Measurements from ENCODE around the gene LRRC74A.

LRRC74A gene

DNA sequence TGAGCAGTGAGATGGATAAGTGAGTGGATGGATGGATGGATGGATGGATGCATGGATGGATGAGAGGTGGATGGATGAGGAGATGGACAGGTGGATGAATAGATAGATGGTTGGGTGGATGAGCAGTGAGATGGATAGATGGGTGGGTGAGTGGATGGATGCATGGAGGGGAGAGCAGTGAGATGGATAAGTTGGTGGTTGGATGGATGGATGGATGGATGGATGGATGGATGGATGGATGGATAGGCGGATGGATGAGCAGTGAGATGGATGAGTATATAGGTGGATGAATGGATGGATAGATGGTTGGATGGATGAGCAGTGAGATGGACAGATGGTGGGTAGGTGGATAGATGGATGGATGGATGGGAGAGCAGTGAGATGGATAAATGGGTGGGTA, 30.6 kb downstream of the LRRC74A start:
- TF ChIP-seq, protein P1, sequence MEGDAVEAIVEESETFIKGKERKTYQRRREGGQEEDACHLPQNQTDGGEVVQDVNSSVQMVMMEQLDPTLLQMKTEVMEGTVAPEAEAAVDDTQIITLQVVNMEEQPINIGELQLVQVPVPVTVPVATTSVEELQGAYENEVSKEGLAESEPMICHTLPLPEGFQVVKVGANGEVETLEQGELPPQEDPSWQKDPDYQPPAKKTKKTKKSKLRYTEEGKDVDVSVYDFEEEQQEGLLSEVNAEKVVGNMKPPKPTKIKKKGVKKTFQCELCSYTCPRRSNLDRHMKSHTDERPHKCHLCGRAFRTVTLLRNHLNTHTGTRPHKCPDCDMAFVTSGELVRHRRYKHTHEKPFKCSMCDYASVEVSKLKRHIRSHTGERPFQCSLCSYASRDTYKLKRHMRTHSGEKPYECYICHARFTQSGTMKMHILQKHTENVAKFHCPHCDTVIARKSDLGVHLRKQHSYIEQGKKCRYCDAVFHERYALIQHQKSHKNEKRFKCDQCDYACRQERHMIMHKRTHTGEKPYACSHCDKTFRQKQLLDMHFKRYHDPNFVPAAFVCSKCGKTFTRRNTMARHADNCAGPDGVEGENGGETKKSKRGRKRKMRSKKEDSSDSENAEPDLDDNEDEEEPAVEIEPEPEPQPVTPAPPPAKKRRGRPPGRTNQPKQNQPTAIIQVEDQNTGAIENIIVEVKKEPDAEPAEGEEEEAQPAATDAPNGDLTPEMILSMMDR (IDR thresholded peaks at IDR 0.05; ENCODE audit: extremely low read depth, insufficient read depth, missing control alignments): no peak
- DNase-seq (ENCODE audit: low spot score): no peak
- in situ Hi-C loops (cut with MboI; ENCODE audit: low pct_unique_long_range_greater_than_20kb, low sequenced_read_pairs, unreplicated experiment): no loop called here

DNA sequence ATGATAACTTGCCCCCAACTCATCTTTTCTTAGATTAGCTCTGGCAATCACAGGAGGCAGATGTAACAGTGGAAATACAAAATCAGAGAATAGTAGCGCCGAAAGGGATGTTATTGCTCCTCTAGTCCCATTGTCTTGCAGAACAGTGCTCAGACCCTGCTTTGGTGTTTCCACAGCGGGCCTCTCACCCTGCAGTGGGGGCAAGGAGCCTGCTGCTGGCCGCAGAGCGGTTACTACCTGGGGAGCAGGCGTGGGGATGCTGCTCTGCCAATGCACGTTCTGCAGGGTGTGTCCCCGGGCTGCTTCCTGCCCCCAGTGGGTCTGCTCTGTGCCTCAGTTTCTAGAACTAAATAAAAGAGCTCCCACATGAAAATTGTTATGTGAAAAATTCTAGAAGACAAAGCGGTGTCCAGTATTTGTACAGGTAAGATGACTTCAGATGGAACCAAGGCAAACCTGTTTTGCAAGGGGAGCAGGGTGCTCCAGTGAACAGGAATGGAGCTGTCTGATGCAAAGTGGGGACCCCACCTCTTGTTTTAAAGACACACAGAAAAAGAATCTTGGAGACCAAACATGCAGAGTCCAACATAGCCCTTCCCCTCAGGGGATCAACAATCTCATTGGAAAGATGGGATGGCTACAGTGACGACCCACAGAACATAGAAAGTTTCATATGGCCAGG, 35.5 kb downstream of the LRRC74A start:
- DNase-seq (ENCODE audit: low spot score): no peak
- TF ChIP-seq, protein P1 (IDR thresholded peaks at IDR 0.05; ENCODE audit: extremely low read depth, insufficient read depth, missing control alignments): no peak

DNA sequence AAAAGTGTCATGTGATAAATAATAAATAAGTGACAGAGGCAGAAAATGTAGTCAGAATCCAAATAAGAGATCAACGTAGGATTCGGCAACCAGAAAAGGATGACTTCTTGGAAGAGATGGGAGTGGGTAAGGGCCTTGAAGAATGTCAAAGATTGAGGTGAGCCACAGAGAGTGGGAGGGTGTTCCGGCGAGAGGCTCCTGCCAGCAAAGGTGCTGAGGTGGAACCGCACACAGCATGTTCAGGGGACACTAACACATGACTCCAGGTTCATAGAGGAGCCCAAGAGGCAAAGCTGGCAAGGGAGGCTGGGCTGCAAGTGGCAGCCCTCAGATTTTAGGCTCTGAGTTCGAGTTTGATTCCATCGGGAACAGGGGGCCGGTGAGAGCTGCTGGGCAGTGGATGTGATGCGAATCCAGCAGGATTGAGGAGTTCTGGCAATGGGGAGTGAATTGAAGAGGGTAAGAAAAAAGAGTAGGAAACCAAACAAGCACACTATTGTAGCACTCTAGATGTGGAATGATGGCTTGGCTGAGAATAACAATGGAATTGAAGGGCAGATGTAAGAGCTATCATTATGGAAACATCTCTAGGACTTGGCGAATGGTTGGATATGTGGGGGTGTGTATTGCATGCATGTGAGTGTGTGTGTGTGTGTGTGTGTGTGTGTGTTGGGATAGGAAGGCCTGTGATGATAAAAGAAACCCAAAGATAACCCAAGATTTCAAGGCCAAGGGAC, 36.5 kb downstream of the LRRC74A start:
- in situ Hi-C loops (cut with MboI; ENCODE audit: low pct_unique_long_range_greater_than_20kb, low sequenced_read_pairs, unreplicated experiment): no loop called here
- TF ChIP-seq, protein P1 (IDR thresholded peaks at IDR 0.05; ENCODE audit: extremely low read depth, insufficient read depth, missing control alignments): no peak
- no peak for DNase-seq (ENCODE audit: low spot score)

More for the DNA sequence above, 35.5 kb downstream of the LRRC74A start:
- in situ Hi-C loops (cut with MboI; ENCODE audit: low pct_unique_long_range_greater_than_20kb, low sequenced_read_pairs, unreplicated experiment): no loop called here

DNA sequence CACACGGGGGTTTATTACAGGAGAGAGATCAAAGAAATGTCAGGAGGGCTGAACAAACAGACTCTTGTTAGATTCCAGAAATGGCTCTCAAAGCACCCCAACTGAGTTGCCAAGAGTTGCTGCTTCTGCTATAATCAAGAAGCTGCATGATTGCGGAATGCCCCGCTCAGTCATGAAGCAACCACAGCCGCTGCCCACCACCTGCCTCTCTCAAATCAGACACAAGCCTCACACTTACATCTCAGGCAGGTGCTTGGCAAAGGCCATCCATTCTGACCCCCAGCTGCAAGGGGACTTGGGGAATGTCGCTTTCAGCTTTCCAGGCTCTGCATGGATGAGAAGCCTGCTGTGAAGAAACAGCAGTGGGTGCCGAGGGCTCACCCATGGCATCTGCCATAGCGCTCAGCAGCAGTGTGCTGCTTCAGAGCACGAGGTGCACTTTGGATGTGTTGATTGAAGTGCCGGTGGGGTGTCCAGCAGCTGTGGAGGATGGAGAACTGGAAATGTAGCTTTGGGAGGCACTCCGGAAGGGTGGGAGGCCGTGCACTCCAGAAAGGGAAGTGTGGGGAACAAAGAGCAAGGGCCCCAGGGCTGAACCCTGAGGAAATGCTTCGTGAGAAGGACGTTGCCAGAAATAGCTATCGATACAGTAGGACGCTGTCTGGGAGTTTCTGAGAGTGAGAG, 37.7 kb downstream of the LRRC74A start:
- TF ChIP-seq, protein P1 (IDR thresholded peaks at IDR 0.05; ENCODE audit: extremely low read depth, insufficient read depth, missing control alignments): no peak
- in situ Hi-C loops (cut with MboI; ENCODE audit: low pct_unique_long_range_greater_than_20kb, low sequenced_read_pairs, unreplicated experiment): no loop called here
- DNase-seq (ENCODE audit: low spot score): peak; percentile 55

DNA sequence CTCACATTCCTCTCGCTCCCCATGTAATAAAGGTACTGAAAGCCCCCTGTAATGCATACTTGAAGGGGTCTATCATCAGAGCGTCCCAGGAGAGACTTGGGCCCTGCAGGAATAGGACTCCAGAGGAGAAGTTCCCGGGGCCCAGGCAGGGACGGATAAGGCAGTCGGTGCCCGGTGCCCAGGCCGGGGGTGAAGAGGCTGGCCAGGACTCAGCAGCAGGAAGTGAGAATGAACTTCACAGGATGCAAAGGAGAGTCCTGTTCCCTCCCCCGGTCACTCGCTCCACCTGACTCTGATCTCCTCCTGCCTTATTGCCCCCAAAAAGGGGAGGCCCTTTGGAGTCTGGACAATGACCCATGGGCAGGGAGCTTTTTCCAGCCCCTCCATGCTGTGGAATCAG, 40.2 kb downstream of the LRRC74A start:
- DNase-seq (ENCODE audit: low spot score): no peak
- TF ChIP-seq, protein P1 (IDR thresholded peaks at IDR 0.05; ENCODE audit: extremely low read depth, insufficient read depth, missing control alignments): no peak
- in situ Hi-C loops (cut with MboI; ENCODE audit: low pct_unique_long_range_greater_than_20kb, low sequenced_read_pairs, unreplicated experiment): no loop called here

DNA sequence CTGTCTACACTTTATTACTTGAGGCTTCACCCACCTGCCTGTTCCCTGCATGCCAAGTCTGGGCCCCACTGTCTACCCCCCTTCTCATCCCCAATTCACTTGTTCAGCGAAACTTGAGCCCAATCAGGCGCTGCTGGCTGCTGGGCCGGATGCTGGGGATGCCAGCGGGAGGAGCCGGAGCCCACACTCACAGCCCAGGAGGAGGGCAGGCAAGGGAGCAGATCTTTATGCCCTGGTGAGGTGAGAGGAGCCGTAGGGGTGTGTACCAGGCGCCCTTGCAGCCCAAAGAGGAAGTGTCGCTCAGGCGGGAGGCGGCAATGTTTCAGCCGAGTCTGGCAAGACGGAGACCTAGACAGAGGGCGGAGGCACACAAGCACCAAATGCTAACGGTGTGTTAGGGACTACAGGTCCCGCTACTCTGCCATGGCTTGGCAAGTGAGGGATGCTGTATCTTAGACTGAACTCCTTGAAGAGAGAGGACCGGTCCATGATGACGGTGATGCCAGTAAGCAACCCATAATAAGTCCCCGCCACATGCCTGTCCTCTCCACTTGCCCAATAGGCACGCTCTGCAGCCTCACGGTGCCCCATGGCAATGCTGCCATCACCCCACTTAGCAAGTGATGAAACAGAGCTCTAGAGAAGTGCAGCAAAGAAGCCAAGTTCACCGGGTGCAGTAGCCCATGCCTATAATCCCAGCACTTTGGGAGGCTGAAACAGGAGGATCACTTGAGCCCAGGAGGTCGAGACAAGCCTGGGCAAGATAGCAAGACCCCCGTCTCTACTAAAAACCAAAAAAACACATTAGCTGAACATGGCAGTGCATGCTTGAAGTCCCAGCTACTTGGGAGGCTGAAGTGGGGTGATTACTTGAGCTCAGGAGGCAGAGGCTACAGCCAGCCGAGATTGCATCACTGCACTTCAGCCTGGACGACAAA, 41.6 kb downstream of the LRRC74A start:
- in situ Hi-C loops (cut with MboI; ENCODE audit: low pct_unique_long_range_greater_than_20kb, low sequenced_read_pairs, unreplicated experiment): no loop called here
- peak; percentile 44 for DNase-seq (ENCODE audit: low spot score)
- TF ChIP-seq, protein P1 (IDR thresholded peaks at IDR 0.05; ENCODE audit: extremely low read depth, insufficient read depth, missing control alignments): no peak

Measured in GM13977 (cell line).